ENCODE results near the gene RAP1GDS1.

Gene RAP1GDS1

GRCh38 chr4:98466868-98467599 lies 205.8 kb downstream of the RAP1GDS1 start:
- DNase-seq (ENCODE audit: low read depth), result no peak
- TF ChIP-seq, protein P1, sequence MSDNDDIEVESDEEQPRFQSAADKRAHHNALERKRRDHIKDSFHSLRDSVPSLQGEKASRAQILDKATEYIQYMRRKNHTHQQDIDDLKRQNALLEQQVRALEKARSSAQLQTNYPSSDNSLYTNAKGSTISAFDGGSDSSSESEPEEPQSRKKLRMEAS (IDR thresholded peaks at IDR 0.05; ENCODE audit: low read depth, low read length), result no peak
- TF ChIP-seq POLR2A (IDR thresholded peaks at IDR 0.05; ENCODE audit: extremely low read depth, insufficient read length) (no peak), CTCF (IDR thresholded peaks at IDR 0.05; ENCODE audit: low read depth, low read length) (no peak), MYC (IDR thresholded peaks at IDR 0.05; ENCODE audit: low read depth, low read length) (no peak)
- H3K4me3 ChIP-seq (ENCODE audit: low read depth, low read length), result no peak overlapping the region

- DNase-seq (ENCODE audit: low read depth), result peak; percentile 89
- peak overlapping the region; percentile 35 for H3K4me3 ChIP-seq (ENCODE audit: low read depth, low read length)
- TF ChIP-seq CTCF (IDR thresholded peaks at IDR 0.05; ENCODE audit: low read depth, low read length), result peak; percentile 57
- TF ChIP-seq, protein P1 (IDR thresholded peaks at IDR 0.05; ENCODE audit: low read depth, low read length), result no peak
- no peak for TF ChIP-seq MYC (IDR thresholded peaks at IDR 0.05; ENCODE audit: low read depth, low read length)
- no peak for TF ChIP-seq POLR2A (IDR thresholded peaks at IDR 0.05; ENCODE audit: extremely low read depth, insufficient read length)
Observed at GRCh38 chr4:98467627-98468072, 206.5 kb downstream of the RAP1GDS1 start.

DNA sequence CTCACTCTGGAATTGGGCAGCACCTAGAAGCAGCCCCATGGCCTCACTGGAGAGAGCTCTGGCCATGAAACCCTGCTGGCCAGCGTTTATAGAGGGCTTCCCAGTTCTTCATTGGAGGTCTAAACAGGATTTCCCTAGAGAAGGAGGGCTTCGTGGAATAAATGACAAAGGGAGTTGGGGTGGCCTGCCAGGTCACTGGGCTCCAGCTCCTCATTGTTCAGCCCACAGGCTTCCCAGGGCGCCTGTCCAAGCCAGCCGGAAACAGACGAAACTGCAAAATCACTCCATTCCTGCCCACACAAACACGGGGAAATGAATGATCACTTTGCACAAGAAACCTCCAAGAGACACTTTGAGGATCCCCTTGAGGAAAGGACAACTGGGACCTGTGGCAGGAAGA lies 207.5 kb downstream of the RAP1GDS1 start:
- no peak for DNase-seq (ENCODE audit: low read depth)
- TF ChIP-seq POLR2A (IDR thresholded peaks at IDR 0.05; ENCODE audit: extremely low read depth, insufficient read length) (no peak), CTCF (IDR thresholded peaks at IDR 0.05; ENCODE audit: low read depth, low read length) (no peak), MYC (IDR thresholded peaks at IDR 0.05; ENCODE audit: low read depth, low read length) (no peak)
- TF ChIP-seq, protein P1 (IDR thresholded peaks at IDR 0.05; ENCODE audit: low read depth, low read length), result no peak
- H3K4me3 ChIP-seq (ENCODE audit: low read depth, low read length), result no peak overlapping the region

DNA sequence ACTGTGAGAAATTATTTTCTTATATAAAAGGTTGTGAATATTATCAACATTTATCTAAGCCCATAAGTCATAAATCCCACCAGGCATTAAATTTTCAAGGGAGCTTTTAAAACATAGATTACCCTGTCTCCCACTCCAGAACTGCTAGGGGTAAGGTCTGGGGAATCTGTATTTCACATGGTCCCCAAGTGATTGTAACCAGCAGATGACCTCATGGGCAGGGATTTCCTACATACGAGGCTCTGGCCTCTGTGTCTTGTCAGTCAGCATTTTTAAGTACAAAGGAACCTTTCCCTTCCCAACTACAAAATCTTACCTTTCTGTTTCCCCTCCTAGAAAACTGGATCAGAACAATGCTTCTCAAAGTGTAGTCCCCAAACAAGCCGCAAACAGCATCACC lies 208.6 kb downstream of the RAP1GDS1 start:
- no peak for TF ChIP-seq POLR2A (IDR thresholded peaks at IDR 0.05; ENCODE audit: extremely low read depth, insufficient read length)
- no peak for TF ChIP-seq CTCF (IDR thresholded peaks at IDR 0.05; ENCODE audit: low read depth, low read length)
- no peak for TF ChIP-seq MYC (IDR thresholded peaks at IDR 0.05; ENCODE audit: low read depth, low read length)
- TF ChIP-seq, protein P1 (IDR thresholded peaks at IDR 0.05; ENCODE audit: low read depth, low read length), result no peak
- no peak overlapping the region for H3K4me3 ChIP-seq (ENCODE audit: low read depth, low read length)
- no peak for DNase-seq (ENCODE audit: low read depth)

- DNase-seq (ENCODE audit: low read depth), result no peak
- TF ChIP-seq, protein P1 (IDR thresholded peaks at IDR 0.05; ENCODE audit: low read depth, low read length), result no peak
- TF ChIP-seq POLR2A (IDR thresholded peaks at IDR 0.05; ENCODE audit: extremely low read depth, insufficient read length), result no peak
- TF ChIP-seq MYC (IDR thresholded peaks at IDR 0.05; ENCODE audit: low read depth, low read length), result no peak
- TF ChIP-seq CTCF (IDR thresholded peaks at IDR 0.05; ENCODE audit: low read depth, low read length), result no peak
- H3K4me3 ChIP-seq (ENCODE audit: low read depth, low read length), result no peak overlapping the region
Observed at GRCh38 chr4:98470366-98470765, 209.2 kb downstream of the RAP1GDS1 start.

All from NB4 (cell line).